ENCODE data around the gene TMEM252. TPM values are rescaled to one million over a fixed set of nuclear protein-coding genes. Genes with fewer than 3 reads are reported as not detected.

Gene TMEM252
- total RNA-seq = not detected

DNA sequence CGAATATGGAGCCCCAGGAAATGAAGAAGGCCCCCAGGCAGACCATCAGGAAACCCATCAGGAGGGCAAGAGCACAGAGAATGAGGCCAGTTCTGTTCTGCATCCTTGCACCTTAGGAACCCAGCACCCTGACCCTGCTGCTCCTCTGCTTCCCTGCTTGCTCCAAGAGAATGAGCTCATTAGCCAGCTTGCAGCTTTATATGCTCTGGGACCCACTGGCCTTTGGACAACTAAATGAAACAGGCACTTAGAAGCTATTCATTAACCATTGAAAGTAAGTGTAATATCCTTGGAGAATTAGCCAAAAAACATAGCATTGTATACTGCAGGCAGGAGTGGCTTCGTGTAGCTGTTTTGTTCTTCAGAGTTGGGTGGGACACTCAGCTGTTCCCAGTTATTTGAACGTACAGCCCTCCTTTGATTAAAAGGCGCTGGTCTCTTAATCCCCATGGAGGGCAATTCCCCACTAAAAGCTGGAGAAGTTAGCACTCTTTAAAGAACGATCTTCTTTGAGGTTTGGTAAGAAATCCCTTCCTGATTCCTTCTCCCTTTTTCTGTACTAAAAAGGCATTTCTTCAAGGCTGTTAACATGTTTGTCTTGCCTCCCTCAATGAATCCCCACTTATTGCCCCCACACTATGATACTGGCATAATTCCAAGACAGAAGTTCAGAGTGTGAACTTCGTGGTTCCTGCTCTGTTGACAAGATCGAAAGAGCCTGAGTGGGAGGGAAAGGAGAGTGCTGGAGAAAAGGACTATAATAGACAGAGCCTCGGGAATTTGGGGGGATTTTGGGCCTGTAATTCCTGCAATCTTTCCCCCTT lies at the start of gene TMEM252:
Gene TMEM252, minus strand, starts transcription at position 172 of the 824 bp plus-strand sequence. Its CDS starts 69 bp downstream, at position 103.
- H3K36me3 Mint-ChIP-seq (ENCODE audit: insufficient read depth) = no peaks in the 10 kb centered on the region
- H3K27me3 Mint-ChIP-seq (ENCODE audit: low read depth) = peaks cover 2% of the 10 kb centered on the region
- no peaks in the 10 kb centered on the region for H3K9me3 Mint-ChIP-seq
- H3K4me3 Mint-ChIP-seq = no peak within 1 kb of the TSS
- no peak for ATAC-seq
- no peak for DNase-seq
- no peaks in the 10 kb centered on the region for H3K4me1 Mint-ChIP-seq (ENCODE audit: low read depth)

DNA sequence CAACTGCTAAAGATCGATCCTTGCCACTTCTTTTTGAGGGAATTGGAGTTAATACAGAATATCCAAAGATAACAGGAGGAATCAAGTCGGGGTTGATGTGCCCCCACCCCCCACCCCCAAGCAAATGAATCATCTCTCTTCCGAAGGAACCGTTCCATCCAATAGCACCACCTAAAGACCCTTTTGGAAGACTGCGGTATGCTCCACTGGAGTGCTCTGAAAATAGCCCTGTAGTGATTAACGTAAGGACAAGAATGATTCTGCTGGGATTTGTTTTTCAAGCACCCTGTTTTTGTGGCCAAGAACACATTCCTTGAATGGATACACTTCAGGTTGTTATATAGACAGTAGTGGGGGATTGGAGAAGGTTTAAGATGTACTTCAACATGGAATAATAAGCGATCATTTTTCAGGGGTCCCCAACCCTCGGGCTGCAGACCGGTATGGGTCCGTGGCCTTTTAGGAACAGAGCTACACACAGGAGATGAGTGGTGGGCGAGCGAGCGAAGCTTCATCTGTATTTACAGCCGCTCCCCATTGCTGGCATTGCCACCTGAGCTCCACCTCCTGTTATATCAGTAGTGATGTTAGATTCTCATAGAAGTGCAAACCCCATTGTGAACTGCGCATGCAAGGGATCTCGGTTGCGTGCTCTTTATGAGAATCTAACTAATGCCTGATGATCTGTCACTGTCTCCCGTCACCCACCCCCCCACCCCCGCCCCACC lies 44.5 kb upstream of the TMEM252 start:
- H3K9me3 Mint-ChIP-seq = no peaks in the 10 kb centered on the region
- H3K36me3 Mint-ChIP-seq (ENCODE audit: insufficient read depth) = no peaks in the 10 kb centered on the region
- DNase-seq = no peak

GRCh38 chr9:68584189-68585033 lies 43.7 kb upstream of the TMEM252 start:
- Mint-ChIP-seq H3K36me3 (ENCODE audit: insufficient read depth) (no peaks in the 10 kb centered on the region), H3K9me3 (no peaks in the 10 kb centered on the region), H3K4me3 (no peak overlapping the region), H3K4me1 (ENCODE audit: low read depth) (no peaks in the 10 kb centered on the region), H3K27me3 (ENCODE audit: low read depth) (peaks cover 5% of the 10 kb centered on the region)
- DNase-seq (peak; percentile 78), ATAC-seq (peak; percentile 98 to 99)

More for the DNA sequence above, 44.5 kb upstream of the TMEM252 start:
- Mint-ChIP-seq H3K27me3 (ENCODE audit: low read depth) (peaks cover 5% of the 10 kb centered on the region), H3K4me1 (ENCODE audit: low read depth) (no peaks in the 10 kb centered on the region), H3K4me3 (no peak overlapping the region)
- no peak for ATAC-seq

GRCh38 chr9:68581696-68582095 lies 41.0 kb upstream of the TMEM252 start:
- DNase-seq (no peak), ATAC-seq (no peak)
- Mint-ChIP-seq H3K4me3 (no peak overlapping the region), H3K36me3 (ENCODE audit: insufficient read depth) (no peaks in the 10 kb centered on the region), H3K9me3 (no peaks in the 10 kb centered on the region), H3K27me3 (ENCODE audit: low read depth) (peaks cover 5% of the 10 kb centered on the region), H3K4me1 (ENCODE audit: low read depth) (no peaks in the 10 kb centered on the region)

- H3K36me3 Mint-ChIP-seq (ENCODE audit: insufficient read depth) = no peaks in the 10 kb centered on the region
- ATAC-seq (no peak), DNase-seq (no peak)
- peaks cover under 1% of the 10 kb centered on the region for H3K27me3 Mint-ChIP-seq (ENCODE audit: low read depth)
- H3K4me3 Mint-ChIP-seq = no peak overlapping the region
- H3K9me3 Mint-ChIP-seq = no peaks in the 10 kb centered on the region
- no peaks in the 10 kb centered on the region for H3K4me1 Mint-ChIP-seq (ENCODE audit: low read depth)
Observed at GRCh38 chr9:68577774-68578591, 37.3 kb upstream of the TMEM252 start.

DNA sequence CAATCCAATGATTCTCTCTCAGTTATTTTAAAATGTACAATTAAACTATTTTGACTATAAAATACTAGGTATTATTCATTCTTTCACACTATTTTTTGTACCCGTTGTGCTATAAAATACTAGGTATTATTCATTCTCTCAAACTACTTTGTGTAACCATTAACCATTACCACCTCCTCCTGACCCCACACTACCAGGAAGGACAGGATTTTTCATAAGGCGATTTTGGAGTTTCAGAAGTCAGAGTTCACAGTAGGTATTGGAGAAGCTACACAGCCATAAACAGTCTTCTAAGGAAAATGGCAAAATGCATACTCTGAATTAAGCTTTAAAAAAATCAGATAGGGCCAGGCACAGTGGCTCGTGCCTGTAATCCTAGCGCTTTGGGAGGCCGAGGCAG lies 35.1 kb upstream of the TMEM252 start:
- H3K4me3 Mint-ChIP-seq = no peak overlapping the region
- H3K9me3 Mint-ChIP-seq = peaks cover 9% of the 10 kb centered on the region
- no peaks in the 10 kb centered on the region for H3K4me1 Mint-ChIP-seq (ENCODE audit: low read depth)
- no peaks in the 10 kb centered on the region for H3K36me3 Mint-ChIP-seq (ENCODE audit: insufficient read depth)
- ATAC-seq = no peak
- H3K27me3 Mint-ChIP-seq (ENCODE audit: low read depth) = peaks cover 12% of the 10 kb centered on the region
- no peak for DNase-seq

DNA sequence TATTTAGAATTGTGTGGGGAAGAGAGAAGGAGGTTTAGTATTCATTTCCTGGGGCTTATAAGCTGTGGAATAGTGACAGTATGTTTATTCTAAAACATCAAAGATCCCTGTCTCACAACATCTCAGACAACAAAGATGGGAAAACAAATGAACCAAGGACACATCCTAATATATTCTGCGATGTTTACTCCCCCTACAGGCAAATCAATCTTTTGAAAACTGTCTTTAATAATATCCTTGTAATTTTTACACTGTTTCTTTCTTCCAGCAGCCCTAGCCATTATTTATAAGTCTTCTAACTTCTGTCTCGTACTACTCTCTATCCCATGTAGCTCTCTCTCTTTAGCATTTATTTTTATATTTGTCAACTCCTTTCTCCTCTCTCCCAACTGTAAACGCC lies 33.5 kb upstream of the TMEM252 start:
- H3K27me3 Mint-ChIP-seq (ENCODE audit: low read depth) = peaks cover 16% of the 10 kb centered on the region
- H3K36me3 Mint-ChIP-seq (ENCODE audit: insufficient read depth) = no peaks in the 10 kb centered on the region
- H3K4me1 Mint-ChIP-seq (ENCODE audit: low read depth) = no peaks in the 10 kb centered on the region
- H3K4me3 Mint-ChIP-seq = no peak overlapping the region
- peaks cover 9% of the 10 kb centered on the region for H3K9me3 Mint-ChIP-seq
- no peak for DNase-seq
- ATAC-seq = no peak

GRCh38 chr9:68567565-68567964 lies 26.9 kb upstream of the TMEM252 start:
- Mint-ChIP-seq H3K9me3 (peaks cover 9% of the 10 kb centered on the region), H3K4me1 (ENCODE audit: low read depth) (no peaks in the 10 kb centered on the region), H3K36me3 (ENCODE audit: insufficient read depth) (no peaks in the 10 kb centered on the region), H3K27me3 (ENCODE audit: low read depth) (peaks cover 35% of the 10 kb centered on the region), H3K4me3 (no peak overlapping the region)
- ATAC-seq (no peak), DNase-seq (no peak)

GRCh38 chr9:68562461-68562860 lies 21.8 kb upstream of the TMEM252 start:
- Mint-ChIP-seq H3K36me3 (ENCODE audit: insufficient read depth) (no peaks in the 10 kb centered on the region), H3K9me3 (no peaks in the 10 kb centered on the region), H3K27me3 (ENCODE audit: low read depth) (peaks cover 23% of the 10 kb centered on the region), H3K4me1 (ENCODE audit: low read depth) (peaks cover 7% of the 10 kb centered on the region), H3K4me3 (no peak overlapping the region)
- DNase-seq (no peak), ATAC-seq (no peak)

DNA sequence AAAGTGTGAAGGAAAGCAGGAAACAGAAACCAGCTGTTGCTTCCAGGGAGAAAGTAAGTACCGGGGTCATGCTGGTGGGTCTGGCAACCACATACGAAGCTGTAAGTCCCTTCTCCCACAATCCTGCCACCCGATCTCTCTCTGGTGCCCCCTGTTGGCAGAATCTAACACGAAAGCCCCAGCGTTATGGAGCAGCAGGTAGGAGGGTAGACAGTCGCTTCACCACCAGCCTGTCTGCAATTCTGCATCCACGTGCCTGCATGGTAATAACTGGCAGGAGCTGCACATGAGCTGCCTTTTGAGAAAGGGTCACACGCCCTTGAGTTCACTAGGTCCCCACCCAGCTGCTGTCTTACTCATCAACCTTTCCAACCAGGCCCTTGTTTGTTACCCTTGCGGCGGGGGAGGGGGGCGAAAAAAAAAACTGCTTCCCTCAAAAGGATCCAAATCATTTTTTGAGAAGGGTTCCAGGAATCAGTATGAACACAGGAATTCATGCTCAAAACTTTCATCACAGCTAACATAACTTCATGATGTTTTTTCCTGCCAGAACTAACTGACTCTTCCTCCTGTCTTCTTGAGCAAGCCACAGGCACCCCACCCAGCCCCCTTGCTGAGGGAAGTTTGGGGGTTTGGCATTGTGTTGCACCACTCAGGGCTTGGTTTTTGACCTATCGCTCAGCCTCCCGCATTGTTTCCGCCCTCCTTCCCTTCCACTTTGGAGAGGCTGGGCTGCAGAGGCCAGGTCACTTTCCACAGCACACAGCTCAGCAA lies 19.6 kb upstream of the TMEM252 start:
- H3K4me1 Mint-ChIP-seq (ENCODE audit: low read depth) = peaks cover 7% of the 10 kb centered on the region
- H3K27me3 Mint-ChIP-seq (ENCODE audit: low read depth) = peaks cover 22% of the 10 kb centered on the region
- DNase-seq (peak; percentile 29), ATAC-seq (peak; percentile 40 to 54)
- H3K4me3 Mint-ChIP-seq = no peak overlapping the region
- H3K9me3 Mint-ChIP-seq = no peaks in the 10 kb centered on the region
- no peaks in the 10 kb centered on the region for H3K36me3 Mint-ChIP-seq (ENCODE audit: insufficient read depth)

GRCh38 chr9:68558545-68558944 lies 17.9 kb upstream of the TMEM252 start:
- no peaks in the 10 kb centered on the region for H3K9me3 Mint-ChIP-seq
- H3K27me3 Mint-ChIP-seq (ENCODE audit: low read depth) = peaks cover 16% of the 10 kb centered on the region
- H3K36me3 Mint-ChIP-seq (ENCODE audit: insufficient read depth) = no peaks in the 10 kb centered on the region
- H3K4me1 Mint-ChIP-seq (ENCODE audit: low read depth) = peaks cover 7% of the 10 kb centered on the region
- DNase-seq (no peak), ATAC-seq (no peak)
- H3K4me3 Mint-ChIP-seq = no peak overlapping the region

GRCh38 chr9:68555437-68556150 lies 14.9 kb upstream of the TMEM252 start:
- Mint-ChIP-seq H3K9me3 (no peaks in the 10 kb centered on the region), H3K4me3 (no peak overlapping the region), H3K36me3 (ENCODE audit: insufficient read depth) (no peaks in the 10 kb centered on the region), H3K4me1 (ENCODE audit: low read depth) (peaks cover 5% of the 10 kb centered on the region), H3K27me3 (ENCODE audit: low read depth) (peaks cover 6% of the 10 kb centered on the region)
- DNase-seq (no peak), ATAC-seq (no peak)
